ENCODE data around the gene PPP2CA. TPM values are rescaled to one million over a fixed set of nuclear protein-coding genes. Genes with fewer than 3 reads are reported as not detected.
A peak's percentile ranks its signal among the peaks of the same experiment; 100 is the strongest.
"Not testable (repeated sequence)": the region's sequence is repeated elsewhere in the genome, so short reads cannot be mapped to it uniquely, and the experiment has no call there.

Gene PPP2CA
- total and polyA plus RNA-seq, 2 donors, result 62.9 to 88.6 TPM

DNA sequence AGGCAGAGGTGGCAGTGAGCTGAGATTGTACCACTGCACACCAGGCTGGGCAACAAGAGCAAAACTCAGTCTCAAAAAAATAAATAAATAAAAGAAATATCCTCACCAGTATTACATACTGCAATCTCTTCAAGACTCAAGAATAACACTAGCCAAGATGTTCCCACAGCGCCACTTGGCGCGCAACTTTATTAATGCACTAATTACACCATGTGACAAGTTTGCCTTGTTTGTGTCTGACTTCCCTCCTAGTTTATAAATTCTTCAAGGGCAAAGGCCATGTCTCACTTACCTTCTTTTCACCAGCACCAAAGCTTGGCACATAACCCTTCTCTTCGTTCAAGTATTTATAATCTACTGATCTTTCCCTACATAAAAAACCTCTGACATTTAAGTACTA lies 53.9 kb downstream of the PPP2CA start:
- H3K27me3 ChIP-seq (ENCODE audit: control insufficient read depth in 2 of 2, insufficient read depth in 1 of 2, low read length in 1 of 2), result no peaks in the 10 kb centered on the region
- 95% methylated on average over 4 of the region's 4 CpGs for WGBS
- H3K4me1 ChIP-seq (ENCODE audit: control insufficient read depth in 2 of 2, insufficient read depth in 2 of 2, low read length in 2 of 2), result peaks cover 7 to 9% of the 10 kb centered on the region in 2 donors
- no peak for DNase-seq (ENCODE audit: low read depth in 6 of 9, low spot score in 9 of 9)
- peak overlapping the region in 1 of 2 donors; percentile 42 for H3K27ac ChIP-seq (ENCODE audit: low read depth in 1 of 2, low read length in 1 of 2)
- H3K9me3 ChIP-seq (ENCODE audit: control insufficient read depth in 2 of 2, insufficient read depth in 1 of 2, low read length in 1 of 2), result no peaks in the 10 kb centered on the region
- H3K36me3 ChIP-seq (ENCODE audit: control insufficient read depth in 2 of 2, insufficient read depth in 2 of 2, low read length in 1 of 2), result peaks cover 36 to 66% of the 10 kb centered on the region in 2 donors
- no peak overlapping the region for H3K4me3 ChIP-seq (ENCODE audit: low read length in 2 of 2)

DNA sequence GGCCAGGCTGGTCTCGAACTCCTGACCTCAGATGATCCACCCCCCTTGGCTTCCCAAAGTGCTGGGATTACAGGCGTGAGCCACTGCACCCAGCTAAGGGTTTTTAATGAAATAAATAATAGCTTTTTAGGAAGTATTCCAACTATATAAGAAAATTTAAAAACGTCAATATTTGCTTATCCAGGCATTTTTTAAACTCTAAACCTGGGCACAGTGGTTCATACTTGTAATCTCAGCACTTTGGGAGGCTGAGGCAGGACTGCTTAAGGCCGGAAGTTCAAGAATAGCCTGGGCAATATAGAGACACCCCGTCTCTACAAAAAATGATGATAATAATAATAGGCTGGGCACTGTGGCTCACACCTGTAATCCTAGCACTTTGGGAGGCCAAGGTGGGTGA lies 63.3 kb downstream of the PPP2CA start:
- no peaks in the 10 kb centered on the region for H3K4me1 ChIP-seq (ENCODE audit: control insufficient read depth in 2 of 2, insufficient read depth in 2 of 2, low read length in 2 of 2)
- H3K9me3 ChIP-seq (ENCODE audit: control insufficient read depth in 2 of 2, insufficient read depth in 1 of 2, low read length in 1 of 2), result peaks cover 2 to 5% of the 10 kb centered on the region in 2 donors
- no peak overlapping the region for H3K4me3 ChIP-seq (ENCODE audit: low read length in 2 of 2)
- WGBS, result 98% methylated on average over 5 of the region's 5 CpGs
- DNase-seq (ENCODE audit: low read depth in 6 of 9, low spot score in 9 of 9), result no peak
- peaks cover 42 to 94% of the 10 kb centered on the region in 2 donors for H3K36me3 ChIP-seq (ENCODE audit: control insufficient read depth in 2 of 2, insufficient read depth in 2 of 2, low read length in 1 of 2)
- H3K27me3 ChIP-seq (ENCODE audit: control insufficient read depth in 2 of 2, insufficient read depth in 1 of 2, low read length in 1 of 2), result no peaks in the 10 kb centered on the region
- no peak overlapping the region for H3K27ac ChIP-seq (ENCODE audit: low read depth in 1 of 2, low read length in 1 of 2)

DNA sequence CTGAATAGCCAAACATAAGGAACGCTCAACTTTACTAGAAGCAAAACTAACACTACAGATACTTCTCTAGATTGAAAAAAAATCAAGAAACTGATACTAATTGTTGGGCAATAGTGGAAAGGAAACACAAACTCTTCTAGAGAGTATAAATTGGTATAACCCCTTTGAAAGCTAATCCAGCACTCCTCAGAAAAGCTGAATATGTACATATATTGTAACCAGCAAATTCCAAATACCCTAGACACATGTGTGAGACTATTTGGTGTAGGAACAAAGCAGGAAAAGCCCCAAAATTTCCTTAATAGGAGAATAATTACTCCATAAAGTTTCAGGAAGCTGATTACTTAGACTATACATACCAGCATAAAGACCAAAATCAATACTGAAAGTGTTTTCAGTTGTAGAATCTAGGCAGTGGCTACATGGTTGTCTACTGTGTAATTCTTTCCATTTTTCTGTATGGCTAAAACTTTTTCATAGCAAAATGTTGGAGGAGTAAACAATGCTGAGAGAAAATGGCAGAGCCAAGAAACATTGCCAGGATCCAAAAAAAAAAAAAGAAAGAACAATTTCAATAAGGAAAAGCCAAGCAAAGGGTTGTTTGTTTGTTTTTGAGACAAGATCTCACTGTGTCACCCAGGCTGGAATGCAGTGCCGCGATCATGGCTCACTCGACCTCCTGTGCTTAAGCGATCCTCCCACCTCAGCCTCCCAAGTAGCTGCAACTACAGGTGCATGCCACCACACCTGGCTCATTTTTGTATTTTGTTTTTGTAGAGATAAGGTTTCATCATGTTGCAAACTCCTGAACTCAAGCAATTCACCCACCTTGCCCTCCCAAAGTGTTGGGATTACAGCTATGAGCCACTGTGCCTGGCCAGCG lies 64.1 kb downstream of the PPP2CA start:
- Histone ChIP-seq H3K27ac (ENCODE audit: low read depth in 1 of 2, low read length in 1 of 2) (no peak overlapping the region), H3K27me3 (ENCODE audit: control insufficient read depth in 2 of 2, insufficient read depth in 1 of 2, low read length in 1 of 2) (no peaks in the 10 kb centered on the region), H3K9me3 (ENCODE audit: control insufficient read depth in 2 of 2, insufficient read depth in 1 of 2, low read length in 1 of 2) (peaks cover 2 to 5% of the 10 kb centered on the region in 2 donors), H3K4me1 (ENCODE audit: control insufficient read depth in 2 of 2, insufficient read depth in 2 of 2, low read length in 2 of 2) (no peaks in the 10 kb centered on the region), H3K4me3 (ENCODE audit: low read length in 2 of 2) (no peak overlapping the region), H3K36me3 (ENCODE audit: control insufficient read depth in 2 of 2, insufficient read depth in 2 of 2, low read length in 1 of 2) (peaks cover 42 to 91% of the 10 kb centered on the region in 2 donors)
- 97% methylated on average over 6 of the region's 6 CpGs for WGBS
- no peak for DNase-seq (ENCODE audit: low read depth in 6 of 9, low spot score in 9 of 9)

DNA sequence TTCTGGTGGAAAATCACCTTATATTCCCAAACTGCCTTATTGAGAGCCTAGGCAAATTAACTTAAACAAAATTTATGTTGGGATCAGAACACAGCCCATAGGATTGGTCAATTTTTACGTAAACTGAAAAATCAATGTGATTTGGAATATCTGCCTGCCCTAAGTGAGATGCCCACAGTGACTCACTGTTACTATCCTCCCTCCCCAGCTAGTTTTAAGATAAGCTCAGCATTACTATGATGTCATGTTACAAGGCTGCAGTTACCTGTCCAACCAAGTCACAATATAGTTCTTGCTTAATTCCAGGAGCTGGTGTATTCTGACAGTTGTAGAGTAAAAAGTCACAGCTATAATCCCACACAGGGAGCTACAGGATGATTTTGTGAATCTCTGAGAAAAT lies 72.2 kb downstream of the PPP2CA start:
- Histone ChIP-seq H3K36me3 (ENCODE audit: control insufficient read depth in 2 of 2, insufficient read depth in 2 of 2, low read length in 1 of 2) (peaks cover 22 to 88% of the 10 kb centered on the region in 2 donors), H3K27ac (ENCODE audit: low read depth in 1 of 2, low read length in 1 of 2) (no peak overlapping the region), H3K4me3 (ENCODE audit: low read length in 2 of 2) (no peak overlapping the region), H3K4me1 (ENCODE audit: control insufficient read depth in 2 of 2, insufficient read depth in 2 of 2, low read length in 2 of 2) (peaks cover 0 to 23% of the 10 kb centered on the region in 2 donors), H3K9me3 (ENCODE audit: control insufficient read depth in 2 of 2, insufficient read depth in 1 of 2, low read length in 1 of 2) (no peaks in the 10 kb centered on the region), H3K27me3 (ENCODE audit: control insufficient read depth in 2 of 2, insufficient read depth in 1 of 2, low read length in 1 of 2) (no peaks in the 10 kb centered on the region)
- no peak for DNase-seq (ENCODE audit: low read depth in 6 of 9, low spot score in 9 of 9)
- WGBS, result 100% methylated on average over 1 of the region's 1 CpG

DNA sequence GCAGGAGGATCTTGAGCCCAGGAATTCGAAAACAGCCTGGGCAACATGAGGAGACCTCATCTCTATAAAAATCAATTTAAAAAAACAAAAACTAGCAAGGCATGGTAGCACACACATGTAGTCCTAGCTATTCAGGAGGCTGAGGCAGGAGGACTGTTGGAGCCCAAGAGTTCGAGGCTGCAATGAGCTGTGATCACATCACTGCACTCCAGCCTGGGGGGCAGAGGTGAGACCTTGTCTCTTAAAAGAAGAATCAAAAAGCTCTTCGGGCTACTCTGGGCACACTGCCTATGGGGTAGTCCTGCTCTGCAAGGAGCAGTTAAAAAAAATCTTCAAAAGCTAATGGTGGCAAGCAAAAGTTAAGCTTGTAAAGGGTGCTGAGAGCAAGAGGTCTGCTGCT lies 72.6 kb downstream of the PPP2CA start:
- no peak for DNase-seq (ENCODE audit: low read depth in 6 of 9, low spot score in 9 of 9)
- Histone ChIP-seq H3K9me3 (ENCODE audit: control insufficient read depth in 2 of 2, insufficient read depth in 1 of 2, low read length in 1 of 2) (no peaks in the 10 kb centered on the region), H3K36me3 (ENCODE audit: control insufficient read depth in 2 of 2, insufficient read depth in 2 of 2, low read length in 1 of 2) (peaks cover 22 to 88% of the 10 kb centered on the region in 2 donors), H3K4me1 (ENCODE audit: control insufficient read depth in 2 of 2, insufficient read depth in 2 of 2, low read length in 2 of 2) (peaks cover 0 to 23% of the 10 kb centered on the region in 2 donors), H3K27me3 (ENCODE audit: control insufficient read depth in 2 of 2, insufficient read depth in 1 of 2, low read length in 1 of 2) (no peaks in the 10 kb centered on the region), H3K4me3 (ENCODE audit: low read length in 2 of 2) (no peak overlapping the region), H3K27ac (ENCODE audit: low read depth in 1 of 2, low read length in 1 of 2) (no peak overlapping the region)
- WGBS, result 99% methylated on average over 3 of the region's 3 CpGs

DNA sequence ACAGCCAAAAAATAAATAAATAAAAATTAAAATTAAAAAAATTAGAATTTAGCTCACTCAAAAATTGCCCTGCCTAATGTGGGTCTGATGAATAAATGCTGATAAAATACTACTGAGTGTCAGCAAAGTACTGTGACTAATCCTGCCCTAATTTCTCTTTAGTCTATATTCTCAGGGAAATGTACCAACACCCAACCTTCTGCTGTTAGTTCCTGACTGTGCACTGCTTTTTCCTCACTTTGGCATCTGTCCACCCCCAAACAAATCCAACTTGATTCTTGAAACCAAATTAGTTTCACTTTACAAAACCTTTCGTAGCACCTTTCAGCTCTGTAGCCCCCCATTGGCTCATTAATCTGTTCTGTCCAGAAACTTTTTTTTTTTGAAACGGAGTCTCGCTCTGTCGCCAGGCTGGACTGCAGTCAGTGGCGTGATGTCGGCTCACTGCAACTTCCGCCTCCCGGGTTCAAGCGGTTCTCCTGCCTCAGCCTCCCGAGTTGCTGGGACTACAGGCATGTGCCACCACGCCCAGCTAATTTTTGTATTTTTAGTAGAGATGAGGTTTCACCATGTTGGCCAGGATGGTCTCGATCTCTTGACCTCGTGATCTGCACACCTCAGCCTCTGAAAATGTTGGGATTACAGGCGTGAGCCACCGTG lies 73.6 kb downstream of the PPP2CA start:
- Histone ChIP-seq H3K4me1 (ENCODE audit: control insufficient read depth in 2 of 2, insufficient read depth in 2 of 2, low read length in 2 of 2) (peaks cover 0 to 25% of the 10 kb centered on the region in 2 donors), H3K27ac (ENCODE audit: low read depth in 1 of 2, low read length in 1 of 2) (peak overlapping the region in 1 of 2 donors; percentile 25), H3K36me3 (ENCODE audit: control insufficient read depth in 2 of 2, insufficient read depth in 2 of 2, low read length in 1 of 2) (peaks cover 24 to 86% of the 10 kb centered on the region in 2 donors)
- DNase-seq (ENCODE audit: low read depth in 6 of 9, low spot score in 9 of 9); H3K9me3 ChIP-seq (ENCODE audit: control insufficient read depth in 2 of 2, insufficient read depth in 1 of 2, low read length in 1 of 2); H3K27me3 ChIP-seq (ENCODE audit: control insufficient read depth in 2 of 2, insufficient read depth in 1 of 2, low read length in 1 of 2); H3K4me3 ChIP-seq (ENCODE audit: low read length in 2 of 2): not testable (repeated sequence)
- WGBS, result 96% methylated on average over 15 of the region's 15 CpGs

DNA sequence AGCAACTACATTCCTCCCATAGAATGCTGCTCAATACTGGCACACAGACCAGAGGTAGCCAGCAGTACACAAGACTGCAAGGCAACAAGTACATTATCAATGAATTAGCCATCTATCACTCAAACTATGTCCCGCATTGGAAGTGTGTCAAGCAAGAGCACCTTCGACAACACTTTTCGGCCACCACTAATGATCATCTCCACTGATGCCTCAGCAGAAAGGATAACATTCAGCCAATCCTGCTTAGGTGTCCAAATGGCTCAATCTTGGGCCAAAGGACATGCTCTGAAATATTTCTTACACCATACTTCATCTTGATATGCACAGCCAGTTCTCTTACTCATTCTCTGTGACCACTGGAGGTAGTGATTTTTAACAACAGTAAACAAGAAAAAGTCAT lies 74.2 kb downstream of the PPP2CA start:
- 98% methylated on average over 3 of the region's 3 CpGs for WGBS
- no peak overlapping the region for H3K4me3 ChIP-seq (ENCODE audit: low read length in 2 of 2)
- DNase-seq (ENCODE audit: low read depth in 6 of 9, low spot score in 9 of 9), result no peak
- H3K9me3 ChIP-seq (ENCODE audit: control insufficient read depth in 2 of 2, insufficient read depth in 1 of 2, low read length in 1 of 2), result no peaks in the 10 kb centered on the region
- no peaks in the 10 kb centered on the region for H3K27me3 ChIP-seq (ENCODE audit: control insufficient read depth in 2 of 2, insufficient read depth in 1 of 2, low read length in 1 of 2)
- H3K36me3 ChIP-seq (ENCODE audit: control insufficient read depth in 2 of 2, insufficient read depth in 2 of 2, low read length in 1 of 2), result peaks cover 30 to 91% of the 10 kb centered on the region in 2 donors
- H3K4me1 ChIP-seq (ENCODE audit: control insufficient read depth in 2 of 2, insufficient read depth in 2 of 2, low read length in 2 of 2), result peaks cover 0 to 30% of the 10 kb centered on the region in 2 donors
- no peak overlapping the region for H3K27ac ChIP-seq (ENCODE audit: low read depth in 1 of 2, low read length in 1 of 2)

DNA sequence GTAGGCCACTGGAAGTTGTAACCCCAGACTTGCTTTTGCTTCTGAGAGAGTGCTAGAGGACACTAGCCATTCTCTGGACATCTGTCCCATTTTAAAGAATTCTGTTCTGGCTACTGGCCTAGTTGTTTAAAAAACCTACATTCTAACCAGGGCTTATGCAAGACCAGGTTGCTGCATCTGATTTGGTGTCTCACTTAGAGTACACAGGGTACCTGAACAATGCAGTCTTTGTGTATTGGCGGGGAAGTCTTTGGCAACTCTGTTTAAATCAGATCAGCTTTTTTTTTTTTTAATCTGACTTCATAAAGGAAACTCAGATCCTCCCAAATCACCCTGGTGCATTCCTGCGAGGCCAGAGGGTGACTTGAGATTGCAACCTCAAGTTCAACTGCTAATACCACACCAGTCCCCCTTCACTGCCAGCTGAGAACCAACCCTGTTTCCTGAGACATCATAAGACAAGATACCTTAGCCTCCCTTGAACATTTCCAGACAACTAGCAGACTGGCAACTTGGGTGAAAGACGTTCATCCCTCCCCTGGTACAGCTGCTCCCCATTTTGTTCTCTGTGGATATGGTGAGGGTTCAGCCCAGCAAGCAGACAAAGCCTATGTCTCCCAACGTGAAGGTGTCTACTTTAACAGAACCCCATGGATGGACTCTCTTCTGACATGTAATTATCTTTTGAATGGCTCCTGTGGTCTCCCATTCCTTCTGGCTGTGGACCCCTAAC lies 76.1 kb downstream of the PPP2CA start:
- H3K4me1 ChIP-seq (ENCODE audit: control insufficient read depth in 2 of 2, insufficient read depth in 2 of 2, low read length in 2 of 2), result peaks cover 0 to 50% of the 10 kb centered on the region in 2 donors
- peaks cover 43 to 91% of the 10 kb centered on the region in 2 donors for H3K36me3 ChIP-seq (ENCODE audit: control insufficient read depth in 2 of 2, insufficient read depth in 2 of 2, low read length in 1 of 2)
- H3K27me3 ChIP-seq (ENCODE audit: control insufficient read depth in 2 of 2, insufficient read depth in 1 of 2, low read length in 1 of 2), result no peaks in the 10 kb centered on the region
- H3K27ac ChIP-seq (ENCODE audit: low read depth in 1 of 2, low read length in 1 of 2), result peak overlapping the region; percentile 66 to 79
- WGBS, result 87% methylated on average over 4 of the region's 4 CpGs
- no peak overlapping the region for H3K4me3 ChIP-seq (ENCODE audit: low read length in 2 of 2)
- peak in 3 of 9 donors; percentile 4 to 33 (median 6) for DNase-seq (ENCODE audit: low read depth in 6 of 9, low spot score in 9 of 9)
- no peaks in the 10 kb centered on the region for H3K9me3 ChIP-seq (ENCODE audit: control insufficient read depth in 2 of 2, insufficient read depth in 1 of 2, low read length in 1 of 2)
